ENCODE measurements around the gene AHR.

DNA sequence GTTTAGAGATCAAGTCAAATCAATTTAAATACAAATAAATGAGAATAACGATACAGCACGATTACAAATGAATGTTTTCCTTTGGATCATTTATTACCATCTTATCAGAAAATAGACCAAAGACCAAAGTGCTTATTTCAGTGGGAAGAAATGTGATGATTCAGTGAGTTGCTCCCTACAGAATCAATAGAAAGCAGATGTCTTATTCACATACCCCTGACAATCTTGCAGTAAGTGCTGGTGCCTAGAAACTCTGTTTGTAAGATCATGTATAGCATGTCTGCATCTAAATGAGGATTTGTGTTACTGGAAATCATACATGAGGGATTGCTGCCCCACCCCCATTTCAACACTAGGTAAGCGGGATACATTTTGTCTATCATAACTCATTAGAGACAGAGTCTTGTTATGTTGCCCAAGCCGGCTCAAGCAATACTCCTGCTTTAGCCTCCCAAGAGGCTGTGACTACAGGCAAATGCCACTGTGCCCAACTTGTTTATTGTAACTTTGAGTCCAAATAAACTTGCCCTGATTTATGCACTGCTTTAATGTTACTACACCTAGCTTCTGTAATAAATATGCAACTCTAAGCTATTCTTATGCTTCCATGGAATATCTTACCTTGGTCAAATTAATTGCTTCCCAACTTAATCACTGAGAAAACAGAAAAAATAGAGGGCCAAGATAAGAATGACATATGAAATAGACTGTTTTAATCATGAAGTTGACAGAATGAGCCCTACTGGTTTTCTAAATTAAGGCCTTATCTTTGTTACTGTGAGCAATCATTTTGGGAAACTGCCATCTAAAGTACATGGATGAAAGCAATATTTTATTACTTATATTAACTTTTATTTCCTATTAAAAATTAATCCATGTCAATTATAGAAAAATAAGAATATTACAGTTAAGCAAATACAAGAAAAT is 82.5 kb downstream of the AHR start:
- TF ChIP-seq, protein P1, sequence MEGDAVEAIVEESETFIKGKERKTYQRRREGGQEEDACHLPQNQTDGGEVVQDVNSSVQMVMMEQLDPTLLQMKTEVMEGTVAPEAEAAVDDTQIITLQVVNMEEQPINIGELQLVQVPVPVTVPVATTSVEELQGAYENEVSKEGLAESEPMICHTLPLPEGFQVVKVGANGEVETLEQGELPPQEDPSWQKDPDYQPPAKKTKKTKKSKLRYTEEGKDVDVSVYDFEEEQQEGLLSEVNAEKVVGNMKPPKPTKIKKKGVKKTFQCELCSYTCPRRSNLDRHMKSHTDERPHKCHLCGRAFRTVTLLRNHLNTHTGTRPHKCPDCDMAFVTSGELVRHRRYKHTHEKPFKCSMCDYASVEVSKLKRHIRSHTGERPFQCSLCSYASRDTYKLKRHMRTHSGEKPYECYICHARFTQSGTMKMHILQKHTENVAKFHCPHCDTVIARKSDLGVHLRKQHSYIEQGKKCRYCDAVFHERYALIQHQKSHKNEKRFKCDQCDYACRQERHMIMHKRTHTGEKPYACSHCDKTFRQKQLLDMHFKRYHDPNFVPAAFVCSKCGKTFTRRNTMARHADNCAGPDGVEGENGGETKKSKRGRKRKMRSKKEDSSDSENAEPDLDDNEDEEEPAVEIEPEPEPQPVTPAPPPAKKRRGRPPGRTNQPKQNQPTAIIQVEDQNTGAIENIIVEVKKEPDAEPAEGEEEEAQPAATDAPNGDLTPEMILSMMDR (IDR thresholded peaks at IDR 0.05; ENCODE audit: low read length), result no peak
- TF ChIP-seq EZH2 (optimal IDR thresholded peaks at IDR 0.05; ENCODE audit: low read depth, low read length), result no peak

All from MM.1S (cell line).